Measurements from ENCODE around the gene RPTOR. TPM values are rescaled to one million over a fixed set of nuclear protein-coding genes. Genes with fewer than 3 reads are reported as not detected.

The RPTOR gene
- total RNA-seq, 4 donors from 2014 or later: 47.6 to 56.9 (median 55.4) TPM

DNA sequence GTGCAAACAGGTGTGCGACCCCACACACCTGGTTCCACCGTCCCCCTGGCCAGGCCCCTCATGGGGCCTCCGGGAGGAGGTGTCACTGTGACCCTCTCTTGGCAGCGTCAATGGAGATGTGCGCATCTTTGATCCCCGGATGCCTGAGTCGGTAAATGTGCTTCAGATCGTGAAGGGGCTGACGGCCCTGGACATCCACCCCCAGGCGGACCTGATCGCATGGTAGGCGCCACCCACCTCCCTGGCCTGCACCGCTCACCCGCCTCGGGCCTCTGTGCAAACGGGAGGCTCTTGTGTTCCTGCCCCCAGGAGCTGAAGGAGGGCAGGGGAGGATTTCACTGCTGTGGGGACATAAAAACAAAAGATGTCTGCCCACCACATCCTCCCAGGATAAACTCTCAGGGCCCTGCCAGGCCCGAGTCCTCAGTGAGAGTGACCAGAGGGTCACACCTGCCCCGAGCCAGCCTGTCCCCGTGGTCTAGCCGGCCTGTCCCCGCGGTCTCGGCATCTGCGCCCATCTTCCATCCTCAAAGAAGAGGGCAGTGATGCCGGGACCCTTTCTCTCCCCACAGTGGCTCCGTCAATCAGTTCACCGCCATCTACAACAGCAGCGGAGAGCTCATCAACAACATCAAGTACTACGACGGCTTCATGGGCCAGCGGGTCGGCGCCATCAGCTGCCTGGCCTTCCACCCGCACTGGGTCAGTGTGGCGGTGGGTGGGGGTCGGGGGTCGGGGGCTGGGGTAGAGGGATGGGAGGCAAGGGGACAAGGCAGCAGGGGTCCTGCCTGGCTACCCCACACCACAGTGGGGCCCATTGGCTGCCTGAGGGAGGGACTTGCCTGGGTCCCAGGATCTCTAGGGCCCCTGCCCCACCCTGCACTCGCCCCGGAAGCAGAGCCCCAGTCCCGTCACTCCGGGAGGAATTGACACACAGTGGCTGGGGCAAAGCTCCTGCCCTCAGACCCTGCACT is 418.0 kb downstream of the RPTOR start:
- Histone ChIP-seq H3K4me3 (no peak overlapping the region), H3K27ac (peak overlapping the region; percentile 66 to 81 (median 74)), H3K9me3 (no peaks in the 10 kb centered on the region), H3K36me3 (peaks cover 0 to 15% of the 10 kb centered on the region in 2 donors), H3K4me1 (peaks cover 33 to 36% of the 10 kb centered on the region in 2 donors), H3K27me3 (no peaks in the 10 kb centered on the region)
- in situ Hi-C loops (cut with MboI; ENCODE audit: low sequenced_read_pairs in 4 of 4) (no loop called here), intact Hi-C loops (cut with DNase I; ENCODE audit: low total_unique reads) (no loop called here)
- DNase-seq: no peak
- no peak for ATAC-seq
- no peak for TF ChIP-seq POLR2A (IDR thresholded peaks at IDR 0.05)
- TF ChIP-seq, protein P1, sequence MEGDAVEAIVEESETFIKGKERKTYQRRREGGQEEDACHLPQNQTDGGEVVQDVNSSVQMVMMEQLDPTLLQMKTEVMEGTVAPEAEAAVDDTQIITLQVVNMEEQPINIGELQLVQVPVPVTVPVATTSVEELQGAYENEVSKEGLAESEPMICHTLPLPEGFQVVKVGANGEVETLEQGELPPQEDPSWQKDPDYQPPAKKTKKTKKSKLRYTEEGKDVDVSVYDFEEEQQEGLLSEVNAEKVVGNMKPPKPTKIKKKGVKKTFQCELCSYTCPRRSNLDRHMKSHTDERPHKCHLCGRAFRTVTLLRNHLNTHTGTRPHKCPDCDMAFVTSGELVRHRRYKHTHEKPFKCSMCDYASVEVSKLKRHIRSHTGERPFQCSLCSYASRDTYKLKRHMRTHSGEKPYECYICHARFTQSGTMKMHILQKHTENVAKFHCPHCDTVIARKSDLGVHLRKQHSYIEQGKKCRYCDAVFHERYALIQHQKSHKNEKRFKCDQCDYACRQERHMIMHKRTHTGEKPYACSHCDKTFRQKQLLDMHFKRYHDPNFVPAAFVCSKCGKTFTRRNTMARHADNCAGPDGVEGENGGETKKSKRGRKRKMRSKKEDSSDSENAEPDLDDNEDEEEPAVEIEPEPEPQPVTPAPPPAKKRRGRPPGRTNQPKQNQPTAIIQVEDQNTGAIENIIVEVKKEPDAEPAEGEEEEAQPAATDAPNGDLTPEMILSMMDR (IDR thresholded peaks at IDR 0.05 in 4 of 5, conservative IDR thresholded peaks at IDR 0.05 in 1 of 5): no peak

DNA sequence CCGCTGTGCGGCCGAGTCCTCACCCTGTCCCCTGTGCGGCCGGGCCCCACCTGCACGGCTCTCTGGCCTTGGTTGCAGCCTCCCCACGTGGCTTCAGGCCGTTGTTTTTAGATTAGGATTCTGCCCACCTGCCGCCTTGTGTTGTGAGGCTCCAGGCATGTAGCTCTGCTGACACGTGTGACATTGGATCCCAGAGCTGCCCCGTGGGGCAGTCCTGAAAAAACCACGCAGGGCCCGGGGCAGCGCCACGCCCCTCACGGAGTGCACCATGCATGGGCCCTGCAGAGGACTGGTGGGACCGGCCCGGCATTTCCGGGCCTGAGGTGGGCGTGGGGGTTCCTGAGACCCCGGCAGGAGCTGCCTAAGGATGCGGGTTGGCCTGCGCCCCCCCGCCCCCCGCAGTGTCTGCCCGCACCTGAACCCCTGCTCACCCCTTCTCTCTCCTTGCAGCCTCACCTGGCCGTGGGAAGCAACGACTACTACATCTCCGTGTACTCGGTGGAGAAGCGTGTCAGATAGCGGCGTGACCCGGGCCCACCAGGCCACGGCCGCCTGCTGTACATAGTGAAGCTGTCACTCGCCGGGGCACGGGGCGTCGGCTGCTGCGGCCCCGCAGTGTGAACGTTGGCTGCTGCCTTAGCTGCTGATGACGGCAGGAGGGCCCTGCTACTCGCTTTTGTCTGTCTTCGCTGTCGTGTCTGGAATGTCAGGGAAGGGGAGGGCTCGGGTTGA is 419.3 kb downstream of the RPTOR start:
- intact Hi-C loops (cut with DNase I; ENCODE audit: low total_unique reads): no loop called here

DNA sequence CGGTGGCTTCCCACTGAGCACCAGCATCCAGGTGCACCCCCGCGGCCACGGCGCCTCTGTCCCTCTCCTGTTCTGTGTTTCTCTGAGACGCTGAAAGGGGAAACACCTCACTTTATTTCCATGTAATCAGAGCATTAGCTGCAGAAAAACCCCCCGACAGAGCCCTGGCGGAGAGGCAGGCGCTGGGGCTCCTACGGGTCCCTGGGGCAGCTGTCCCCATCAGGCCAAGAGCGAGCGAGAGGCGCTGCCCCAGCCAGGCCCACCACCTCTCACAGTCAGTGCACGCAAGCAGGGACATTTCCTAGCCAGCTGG is 419.9 kb downstream of the RPTOR start:
- no peaks in the 10 kb centered on the region for H3K9me3 ChIP-seq
- no peak for TF ChIP-seq POLR2A (IDR thresholded peaks at IDR 0.05)
- TF ChIP-seq, protein P1 (IDR thresholded peaks at IDR 0.05 in 4 of 5, conservative IDR thresholded peaks at IDR 0.05 in 1 of 5): no peak
- ATAC-seq (no peak), DNase-seq (no peak)
- no peak overlapping the region for H3K4me3 ChIP-seq
- no peaks in the 10 kb centered on the region for H3K27me3 ChIP-seq
- no peak overlapping the region for H3K27ac ChIP-seq
- intact Hi-C loops (cut with DNase I; ENCODE audit: low total_unique reads) (no loop called here), in situ Hi-C loops (cut with MboI; ENCODE audit: low sequenced_read_pairs in 4 of 4) (no loop called here)
- H3K36me3 ChIP-seq: peaks cover 0 to 15% of the 10 kb centered on the region in 2 donors
- H3K4me1 ChIP-seq: peaks cover 39 to 42% of the 10 kb centered on the region in 2 donors

More for the DNA sequence above, 419.3 kb downstream of the RPTOR start:
- H3K27ac ChIP-seq: no peak overlapping the region
- in situ Hi-C loops (cut with MboI; ENCODE audit: low sequenced_read_pairs in 4 of 4): no loop called here
- no peak overlapping the region for H3K4me3 ChIP-seq
- H3K9me3 ChIP-seq: no peaks in the 10 kb centered on the region
- DNase-seq (no peak), ATAC-seq (no peak)
- H3K27me3 ChIP-seq: no peaks in the 10 kb centered on the region
- TF ChIP-seq, protein P1 (IDR thresholded peaks at IDR 0.05 in 4 of 5, conservative IDR thresholded peaks at IDR 0.05 in 1 of 5): no peak
- no peak for TF ChIP-seq POLR2A (IDR thresholded peaks at IDR 0.05)
- peaks cover 0 to 15% of the 10 kb centered on the region in 2 donors for H3K36me3 ChIP-seq
- H3K4me1 ChIP-seq: peaks cover 38 to 42% of the 10 kb centered on the region in 2 donors

DNA sequence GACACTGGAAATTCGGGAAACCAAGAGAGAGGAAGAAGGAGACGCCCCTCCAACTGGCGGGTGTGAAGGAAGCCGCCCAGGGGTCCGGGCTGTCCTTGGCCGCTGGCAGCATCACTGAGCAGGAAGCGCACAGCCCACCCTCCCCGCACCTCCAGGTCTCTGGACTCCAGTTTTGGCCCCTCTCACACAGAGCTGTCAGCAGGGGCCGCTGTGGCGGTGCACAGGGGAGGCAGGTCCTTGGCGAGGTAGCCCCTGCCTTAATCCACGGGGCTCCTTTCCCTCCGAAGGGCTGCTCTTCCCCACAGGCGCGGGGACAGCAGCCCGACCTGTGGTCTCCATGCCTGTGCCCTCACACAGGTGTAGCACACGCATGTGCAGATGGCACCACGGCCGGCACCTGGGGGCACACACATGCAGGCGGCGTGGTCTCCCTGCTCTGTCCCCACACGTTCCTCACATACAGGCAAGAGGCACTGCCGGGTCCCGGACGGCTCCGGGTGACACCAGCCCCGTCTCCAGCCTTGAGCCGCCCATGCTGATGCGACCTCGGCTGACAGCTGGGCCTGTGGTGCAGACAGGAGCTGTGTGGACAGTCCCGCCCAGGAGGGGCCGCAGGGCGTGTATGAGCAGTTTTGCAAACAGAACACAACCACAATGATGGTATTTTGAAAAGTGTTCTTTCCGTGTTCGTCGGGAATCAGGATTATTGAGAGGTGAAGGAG is 420.4 kb downstream of the RPTOR start:
- Histone ChIP-seq H3K36me3 (peaks cover 0 to 15% of the 10 kb centered on the region in 2 donors), H3K4me1 (peaks cover 39 to 42% of the 10 kb centered on the region in 2 donors), H3K27me3 (no peaks in the 10 kb centered on the region), H3K9me3 (no peaks in the 10 kb centered on the region), H3K27ac (no peak overlapping the region), H3K4me3 (no peak overlapping the region)
- ATAC-seq: no peak
- intact Hi-C loops (cut with DNase I; ENCODE audit: low total_unique reads): loop anchor here (5.0 kb wide), 1 partner anchor 98 kb away; no protein-coding TSS in a partner anchor
- in situ Hi-C loops (cut with MboI; ENCODE audit: low sequenced_read_pairs in 4 of 4): no loop called here
- TF ChIP-seq, protein P1 (IDR thresholded peaks at IDR 0.05 in 4 of 5, conservative IDR thresholded peaks at IDR 0.05 in 1 of 5): no peak
- no peak for TF ChIP-seq POLR2A (IDR thresholded peaks at IDR 0.05)
- DNase-seq: no peak

Data from gastrocnemius medialis (tissue), 4 donors.